HG03039 (cell line): ENCODE data around the gene FOXN1.
"Not testable (repeated sequence)": the region's sequence is repeated elsewhere in the genome, so short reads cannot be mapped to it uniquely, and the experiment has no call there.

ENCODE experiments used
- ATAC-seq: cut with Tn5 transposase; IDR thresholded peaks from one replicate; pipeline ENCODE4 v1.9.1; 2021; ENCODE audit warnings: mild to moderate bottlenecking, moderate library complexity; ENCODE audit not compliant: unreplicated experiment

FOXN1 gene

GRCh38 chr17:28522281-28522680 lies 16.1 kb downstream of the FOXN1 start:
- not testable (repeated sequence) for ATAC-seq

- no peak for ATAC-seq
These were observed 17.0 kb downstream of the FOXN1 start for GRCh38 chr17:28523186-28523585.

GRCh38 chr17:28523876-28524275 lies 17.7 kb downstream of the FOXN1 start:
- ATAC-seq = no peak

- ATAC-seq = no peak
These were observed 18.6 kb downstream of the FOXN1 start for GRCh38 chr17:28524476-28525424.

GRCh38 chr17:28526381-28526780 lies 20.2 kb downstream of the FOXN1 start:
- no peak for ATAC-seq

- no peak for ATAC-seq
These were observed 21.1 kb downstream of the FOXN1 start for GRCh38 chr17:28527181-28527681.

- no peak for ATAC-seq
These were observed 21.7 kb downstream of the FOXN1 start for GRCh38 chr17:28527859-28528258.

- no peak for ATAC-seq
These were observed 22.3 kb downstream of the FOXN1 start for GRCh38 chr17:28528327-28529012.

- no peak for ATAC-seq
These were observed 22.9 kb downstream of the FOXN1 start for GRCh38 chr17:28529013-28529400.

GRCh38 chr17:28530250-28530649 lies 24.1 kb downstream of the FOXN1 start:
- ATAC-seq = no peak

- no peak for ATAC-seq
These were observed 24.8 kb downstream of the FOXN1 start for GRCh38 chr17:28530926-28531325.

- no peak for ATAC-seq
These were observed 26.2 kb downstream of the FOXN1 start for GRCh38 chr17:28532050-28532960.

GRCh38 chr17:28533091-28533807 lies 27.1 kb downstream of the FOXN1 start:
- ATAC-seq = no peak

GRCh38 chr17:28534740-28535375 lies 28.7 kb downstream of the FOXN1 start:
- no peak for ATAC-seq

GRCh38 chr17:28536532-28537218 lies 30.5 kb downstream of the FOXN1 start:
- no peak for ATAC-seq

- no peak for ATAC-seq
These were observed 31.1 kb downstream of the FOXN1 start for GRCh38 chr17:28537219-28537610.

GRCh38 chr17:28538296-28538895 lies 32.2 kb downstream of the FOXN1 start:
- ATAC-seq = no peak

GRCh38 chr17:28540231-28540630 lies 34.1 kb downstream of the FOXN1 start:
- ATAC-seq = no peak

- ATAC-seq = no peak
These were observed 35.3 kb downstream of the FOXN1 start for GRCh38 chr17:28541439-28541838.
